ENCODE results near the gene KLHL28. TPM values are rescaled to one million over a fixed set of nuclear protein-coding genes. Genes with fewer than 3 reads are reported as not detected.

The KLHL28 gene
- total RNA-seq, 1 experiment from 2014 or later = 4.7 TPM

- BruUV-seq (replicated peaks) = no TSS peak
- H3K36me3 ChIP-seq (ENCODE audit: control insufficient read depth, insufficient read depth, low read length) = no peaks in the 10 kb centered on the region
- DNase-seq = no peak
- no peaks in the 10 kb centered on the region for H3K27me3 ChIP-seq (replicated peaks; ENCODE audit: control insufficient read depth, insufficient read depth, low read length)
- Mint-ChIP-seq H3K27me3 (ENCODE audit: insufficient read depth, unreplicated experiment) (no peaks in the 10 kb centered on the region), H3K36me3 (ENCODE audit: insufficient read depth, unreplicated experiment) (peaks cover 5% of the 10 kb centered on the region), H3K4me3 (ENCODE audit: unreplicated experiment) (no peak overlapping the region), H3K9me3 (ENCODE audit: unreplicated experiment) (no peaks in the 10 kb centered on the region), H3K27ac (ENCODE audit: unreplicated experiment) (no peak overlapping the region), H3K4me1 (ENCODE audit: low read depth, unreplicated experiment) (no peaks in the 10 kb centered on the region)
- H3K4me3 ChIP-seq (ENCODE audit: low read depth, low read length) = no peak overlapping the region
- H3K9me3 ChIP-seq = no peaks in the 10 kb centered on the region
- intact Hi-C loops (cut with micrococcal nuclease; ENCODE audit: unreplicated experiment) = no loop called here
- no peaks in the 10 kb centered on the region for H3K4me1 ChIP-seq
- ChIA-PET CTCF (no interaction called here), POLR2A (no interaction called here)
- no peak for TF ChIP-seq CTCF (IDR thresholded peaks at IDR 0.05; ENCODE audit: insufficient read depth in 1 of 2, low read depth in 1 of 2, low read length in 1 of 2, severe bottlenecking in 1 of 2, unreplicated experiment in 1 of 2)
These were observed 34.1 kb upstream of the KLHL28 start for GRCh38 chr14:44995770-44996294.

GRCh38 chr14:44995196-44995595 lies 33.4 kb upstream of the KLHL28 start:
- peaks cover 2% of the 10 kb centered on the region for H3K36me3 Mint-ChIP-seq (ENCODE audit: insufficient read depth, unreplicated experiment)
- CTCF ChIA-PET = no interaction called here
- H3K27me3 Mint-ChIP-seq (ENCODE audit: insufficient read depth, unreplicated experiment) = no peaks in the 10 kb centered on the region
- no peak for TF ChIP-seq CTCF (IDR thresholded peaks at IDR 0.05; ENCODE audit: insufficient read depth in 1 of 2, low read depth in 1 of 2, low read length in 1 of 2, severe bottlenecking in 1 of 2, unreplicated experiment in 1 of 2)
- POLR2A ChIA-PET = no interaction called here
- H3K4me3 Mint-ChIP-seq (ENCODE audit: unreplicated experiment) = no peak overlapping the region
- no peak overlapping the region for H3K4me3 ChIP-seq (ENCODE audit: low read depth, low read length)
- no peaks in the 10 kb centered on the region for H3K9me3 Mint-ChIP-seq (ENCODE audit: unreplicated experiment)
- H3K4me1 Mint-ChIP-seq (ENCODE audit: low read depth, unreplicated experiment) = no peaks in the 10 kb centered on the region
- intact Hi-C loops (cut with micrococcal nuclease; ENCODE audit: unreplicated experiment) = no loop called here
- no peak overlapping the region for H3K27ac Mint-ChIP-seq (ENCODE audit: unreplicated experiment)
- no peaks in the 10 kb centered on the region for H3K27me3 ChIP-seq (replicated peaks; ENCODE audit: control insufficient read depth, insufficient read depth, low read length)
- DNase-seq = no peak
- BruUV-seq (replicated peaks) = no TSS peak
- H3K36me3 ChIP-seq (ENCODE audit: control insufficient read depth, insufficient read depth, low read length) = no peaks in the 10 kb centered on the region
- no peaks in the 10 kb centered on the region for H3K9me3 ChIP-seq
- H3K4me1 ChIP-seq = no peaks in the 10 kb centered on the region

- no peaks in the 10 kb centered on the region for H3K4me1 Mint-ChIP-seq (ENCODE audit: low read depth, unreplicated experiment)
- H3K9me3 ChIP-seq = no peaks in the 10 kb centered on the region
- no peak for TF ChIP-seq CTCF (IDR thresholded peaks at IDR 0.05; ENCODE audit: insufficient read depth in 1 of 2, low read depth in 1 of 2, low read length in 1 of 2, severe bottlenecking in 1 of 2, unreplicated experiment in 1 of 2)
- no peaks in the 10 kb centered on the region for H3K9me3 Mint-ChIP-seq (ENCODE audit: unreplicated experiment)
- H3K4me3 Mint-ChIP-seq (ENCODE audit: unreplicated experiment) = no peak overlapping the region
- no TSS peak for BruUV-seq (replicated peaks)
- H3K36me3 Mint-ChIP-seq (ENCODE audit: insufficient read depth, unreplicated experiment) = no peaks in the 10 kb centered on the region
- H3K36me3 ChIP-seq (ENCODE audit: control insufficient read depth, insufficient read depth, low read length) = no peaks in the 10 kb centered on the region
- no peaks in the 10 kb centered on the region for H3K4me1 ChIP-seq
- H3K27ac Mint-ChIP-seq (ENCODE audit: unreplicated experiment) = no peak overlapping the region
- intact Hi-C loops (cut with micrococcal nuclease; ENCODE audit: unreplicated experiment) = no loop called here
- CTCF ChIA-PET = no interaction called here
- H3K27me3 ChIP-seq (replicated peaks; ENCODE audit: control insufficient read depth, insufficient read depth, low read length) = no peaks in the 10 kb centered on the region
- no peak for DNase-seq
- POLR2A ChIA-PET = no interaction called here
- no peak overlapping the region for H3K4me3 ChIP-seq (ENCODE audit: low read depth, low read length)
- H3K27me3 Mint-ChIP-seq (ENCODE audit: insufficient read depth, unreplicated experiment) = no peaks in the 10 kb centered on the region
These were observed 28.8 kb upstream of the KLHL28 start for GRCh38 chr14:44990533-44990932.

Data from Caco-2 (cell line).